IMR-90 (cell line): ENCODE measurements around the gene ELMO1.

Source experiments
- BHLHE40 ChIP-seq: fragments of 150-350 bp; IDR thresholded peaks from 2 replicates; pipeline ENCODE4 v1.6.1; 2016; ENCODE audit warnings: mild to moderate bottlenecking, low read depth, low read length
- CEBPB ChIP-seq: IDR thresholded peaks from 2 replicates; pipeline ENCODE4 v1.6.1; 2012; ENCODE audit warnings: low read depth, low read length, improper control_type of control experiment
- CHD1 ChIP-seq: IDR thresholded peaks from 2 replicates; pipeline ENCODE4 v1.6.1; 2012; ENCODE audit warnings: low read depth, low read length, improper control_type of control experiment
- FOS ChIP-seq: fragments of 150-350 bp; IDR thresholded peaks from 2 replicates; pipeline ENCODE4 v1.6.1; 2016; ENCODE audit warnings: low read depth, low read length
- MAFK ChIP-seq: IDR thresholded peaks from 2 replicates; pipeline ENCODE4 v1.6.1; 2012; ENCODE audit warnings: low read depth, low read length, improper control_type of control experiment
- MXI1 ChIP-seq: IDR thresholded peaks from 2 replicates; pipeline ENCODE4 v1.6.1; 2012; ENCODE audit warnings: low read depth, mild to moderate bottlenecking, low read length, moderate library complexity, borderline replicate concordance
- NFE2L2 ChIP-seq: fragments of 150-350 bp; IDR thresholded peaks from 2 replicates; pipeline ENCODE4 v1.6.1; 2016; ENCODE audit warnings: low read depth, mild to moderate bottlenecking, low read length
- POLR2A ChIP-seq: IDR thresholded peaks from 2 replicates; pipeline ENCODE4 v1.6.1; 2012; ENCODE audit warnings: mild to moderate bottlenecking, low read depth, low read length
- RAD21 ChIP-seq: IDR thresholded peaks from 2 replicates; pipeline ENCODE4 v1.6.1; 2012; ENCODE audit warnings: low read length, improper control_type of control experiment
- RCOR1 ChIP-seq: IDR thresholded peaks from 2 replicates; pipeline ENCODE4 v1.6.1; 2012; ENCODE audit warnings: mild to moderate bottlenecking, low read length, improper control_type of control experiment; ENCODE audit not compliant: insufficient replicate concordance
- RFX5 ChIP-seq: IDR thresholded peaks from 2 replicates; pipeline ENCODE4 v1.8.0; 2012; ENCODE audit warnings: low read depth, mild to moderate bottlenecking, low read length, moderate library complexity
- SMC3 ChIP-seq: fragments of 150-350 bp; IDR thresholded peaks from 2 replicates; pipeline ENCODE4 v1.6.1; 2016; ENCODE audit warnings: low read depth, mild to moderate bottlenecking, antibody characterized with exemption, low read length, moderate library complexity
- TF ChIP-seq, protein P1 (sequence below): conservative IDR thresholded peaks from 2 replicates; pipeline ENCODE4 v1.5.1; 2012; ENCODE audit warnings: mild to moderate bottlenecking, low read depth, low read length, improper control_type of control experiment
- TF ChIP-seq, protein P2 (sequence below): fragments of 150-350 bp; IDR thresholded peaks from 2 replicates; pipeline ENCODE4 v1.6.1; 2017; ENCODE audit warnings: mild to moderate bottlenecking, antibody characterized with exemption, low read length, low read depth

DNA sequence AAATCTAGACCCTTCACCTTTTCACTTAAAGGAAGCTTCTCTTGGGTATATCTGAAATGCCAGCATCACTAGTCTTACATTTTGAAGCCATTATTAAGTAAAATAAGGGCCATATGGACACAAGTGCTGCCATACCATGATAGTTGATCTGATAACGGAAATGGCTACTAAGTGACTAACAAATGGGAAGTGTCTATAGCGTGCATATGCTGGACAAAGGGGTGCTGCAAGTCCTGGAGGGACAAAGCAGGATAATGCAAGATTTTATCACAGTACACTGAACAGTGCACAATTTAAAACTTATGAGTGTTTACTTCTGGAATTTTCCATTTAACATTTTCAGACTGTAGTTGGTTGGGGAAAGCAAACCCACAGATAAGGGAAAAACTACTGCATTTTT, 117.9 kb downstream of the ELMO1 start:
- TF ChIP-seq CHD1, result no peak
- TF ChIP-seq, protein P1, sequence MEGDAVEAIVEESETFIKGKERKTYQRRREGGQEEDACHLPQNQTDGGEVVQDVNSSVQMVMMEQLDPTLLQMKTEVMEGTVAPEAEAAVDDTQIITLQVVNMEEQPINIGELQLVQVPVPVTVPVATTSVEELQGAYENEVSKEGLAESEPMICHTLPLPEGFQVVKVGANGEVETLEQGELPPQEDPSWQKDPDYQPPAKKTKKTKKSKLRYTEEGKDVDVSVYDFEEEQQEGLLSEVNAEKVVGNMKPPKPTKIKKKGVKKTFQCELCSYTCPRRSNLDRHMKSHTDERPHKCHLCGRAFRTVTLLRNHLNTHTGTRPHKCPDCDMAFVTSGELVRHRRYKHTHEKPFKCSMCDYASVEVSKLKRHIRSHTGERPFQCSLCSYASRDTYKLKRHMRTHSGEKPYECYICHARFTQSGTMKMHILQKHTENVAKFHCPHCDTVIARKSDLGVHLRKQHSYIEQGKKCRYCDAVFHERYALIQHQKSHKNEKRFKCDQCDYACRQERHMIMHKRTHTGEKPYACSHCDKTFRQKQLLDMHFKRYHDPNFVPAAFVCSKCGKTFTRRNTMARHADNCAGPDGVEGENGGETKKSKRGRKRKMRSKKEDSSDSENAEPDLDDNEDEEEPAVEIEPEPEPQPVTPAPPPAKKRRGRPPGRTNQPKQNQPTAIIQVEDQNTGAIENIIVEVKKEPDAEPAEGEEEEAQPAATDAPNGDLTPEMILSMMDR, result no peak
- no peak for TF ChIP-seq CEBPB
- no peak for TF ChIP-seq MXI1
- no peak for TF ChIP-seq POLR2A
- TF ChIP-seq RAD21, result no peak
- no peak for TF ChIP-seq RFX5
- no peak for TF ChIP-seq BHLHE40
- no peak for TF ChIP-seq RCOR1
- TF ChIP-seq, protein P2, sequence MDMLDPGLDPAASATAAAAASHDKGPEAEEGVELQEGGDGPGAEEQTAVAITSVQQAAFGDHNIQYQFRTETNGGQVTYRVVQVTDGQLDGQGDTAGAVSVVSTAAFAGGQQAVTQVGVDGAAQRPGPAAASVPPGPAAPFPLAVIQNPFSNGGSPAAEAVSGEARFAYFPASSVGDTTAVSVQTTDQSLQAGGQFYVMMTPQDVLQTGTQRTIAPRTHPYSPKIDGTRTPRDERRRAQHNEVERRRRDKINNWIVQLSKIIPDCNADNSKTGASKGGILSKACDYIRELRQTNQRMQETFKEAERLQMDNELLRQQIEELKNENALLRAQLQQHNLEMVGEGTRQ, result no peak
- TF ChIP-seq NFE2L2, result no peak
- no peak for TF ChIP-seq MAFK
- no peak for TF ChIP-seq FOS
- no peak for TF ChIP-seq SMC3
